D721Med (cell line): ENCODE data around the gene STIM2.

Experiments
- DNase-seq: peaks from one replicate; pipeline ENCODE4 v3.0.0; 2011; ENCODE audit warnings: low spot score; ENCODE audit not compliant: insufficient read length
- FAIRE-seq: peaks from 2 replicates; lab custom pipeline; 2011; peaks lifted over from hg19 to GRCh38; lab: Jason Lieb, UNC
- TF ChIP-seq, protein P1 (sequence below): IDR thresholded peaks from 2 replicates; pipeline ENCODE4 v1.5.1; 2012; ENCODE audit warnings: mild to moderate bottlenecking, control low read depth; ENCODE audit not compliant: insufficient read depth; ENCODE audit errors: missing control alignments

The STIM2 gene

DNA sequence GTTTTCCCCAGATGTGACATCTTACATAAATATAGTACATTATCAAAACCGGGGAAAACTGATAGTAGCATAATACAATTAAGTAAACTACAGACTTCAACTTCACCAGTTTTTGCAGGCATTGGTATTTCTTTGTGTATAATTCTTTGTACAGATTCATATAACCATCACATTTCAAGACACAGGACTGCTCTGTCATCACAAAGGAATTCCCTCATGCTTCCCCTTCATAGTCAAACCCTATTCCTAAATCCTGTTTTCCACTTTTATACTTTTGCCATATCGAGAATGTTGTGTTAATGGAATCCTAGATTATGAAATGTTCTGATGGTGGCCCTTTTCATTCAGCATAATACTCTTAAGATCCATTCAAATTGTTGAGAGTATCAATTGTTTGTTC is 36.0 kb downstream of the STIM2 start:
- FAIRE-seq (no peak), DNase-seq (no peak)
- TF ChIP-seq, protein P1, sequence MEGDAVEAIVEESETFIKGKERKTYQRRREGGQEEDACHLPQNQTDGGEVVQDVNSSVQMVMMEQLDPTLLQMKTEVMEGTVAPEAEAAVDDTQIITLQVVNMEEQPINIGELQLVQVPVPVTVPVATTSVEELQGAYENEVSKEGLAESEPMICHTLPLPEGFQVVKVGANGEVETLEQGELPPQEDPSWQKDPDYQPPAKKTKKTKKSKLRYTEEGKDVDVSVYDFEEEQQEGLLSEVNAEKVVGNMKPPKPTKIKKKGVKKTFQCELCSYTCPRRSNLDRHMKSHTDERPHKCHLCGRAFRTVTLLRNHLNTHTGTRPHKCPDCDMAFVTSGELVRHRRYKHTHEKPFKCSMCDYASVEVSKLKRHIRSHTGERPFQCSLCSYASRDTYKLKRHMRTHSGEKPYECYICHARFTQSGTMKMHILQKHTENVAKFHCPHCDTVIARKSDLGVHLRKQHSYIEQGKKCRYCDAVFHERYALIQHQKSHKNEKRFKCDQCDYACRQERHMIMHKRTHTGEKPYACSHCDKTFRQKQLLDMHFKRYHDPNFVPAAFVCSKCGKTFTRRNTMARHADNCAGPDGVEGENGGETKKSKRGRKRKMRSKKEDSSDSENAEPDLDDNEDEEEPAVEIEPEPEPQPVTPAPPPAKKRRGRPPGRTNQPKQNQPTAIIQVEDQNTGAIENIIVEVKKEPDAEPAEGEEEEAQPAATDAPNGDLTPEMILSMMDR, result no peak

DNA sequence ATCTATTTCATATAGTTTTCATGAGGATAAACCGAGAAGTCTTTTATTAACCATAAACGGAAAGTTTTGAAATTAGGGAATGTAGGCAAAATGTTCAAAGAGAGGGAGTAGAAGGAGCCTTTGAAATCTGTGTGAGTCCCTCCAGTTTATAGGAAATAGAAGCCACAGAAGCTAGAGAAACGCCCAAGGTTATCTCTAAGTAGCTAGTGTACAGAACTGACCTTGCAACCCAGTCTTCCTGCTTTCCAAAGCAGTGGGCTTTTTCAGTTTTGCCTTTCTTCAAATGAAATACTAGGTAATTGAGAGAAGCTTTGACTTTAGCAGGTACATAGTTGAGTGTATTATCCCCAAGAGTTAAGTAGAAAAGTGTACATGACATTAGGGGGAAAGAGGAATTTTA is 39.4 kb downstream of the STIM2 start:
- DNase-seq (no peak), FAIRE-seq (peak; percentile 60)
- TF ChIP-seq, protein P1, result no peak

GRCh38 chr4:26900765-26901164 is 40.1 kb downstream of the STIM2 start:
- DNase-seq (no peak), FAIRE-seq (peak; percentile 56)

DNA sequence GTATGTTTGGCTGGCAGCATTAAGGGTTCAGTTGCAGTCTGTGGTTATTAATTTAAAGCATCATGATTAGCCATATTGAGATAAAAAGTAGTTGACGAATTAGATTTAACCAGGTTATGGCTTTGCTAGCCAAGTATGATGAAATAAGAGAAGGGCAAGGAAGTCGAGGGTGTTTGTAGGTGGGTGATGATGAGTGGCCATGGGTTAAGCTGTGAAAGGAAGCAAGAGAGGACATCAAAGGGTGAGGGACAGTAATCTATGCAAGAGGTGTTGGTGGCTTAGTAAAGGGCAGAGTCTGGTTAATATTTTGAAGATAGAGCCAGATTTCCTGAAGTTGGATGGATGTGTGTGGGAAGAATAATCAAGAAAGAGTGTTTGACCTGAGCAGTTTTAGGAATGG is 44.5 kb downstream of the STIM2 start:
- no peak for DNase-seq
- FAIRE-seq, result no peak
- TF ChIP-seq, protein P1, result no peak

More at GRCh38 chr4:26900765-26901164, 40.1 kb downstream of the STIM2 start:
- TF ChIP-seq, protein P1, result no peak

DNA sequence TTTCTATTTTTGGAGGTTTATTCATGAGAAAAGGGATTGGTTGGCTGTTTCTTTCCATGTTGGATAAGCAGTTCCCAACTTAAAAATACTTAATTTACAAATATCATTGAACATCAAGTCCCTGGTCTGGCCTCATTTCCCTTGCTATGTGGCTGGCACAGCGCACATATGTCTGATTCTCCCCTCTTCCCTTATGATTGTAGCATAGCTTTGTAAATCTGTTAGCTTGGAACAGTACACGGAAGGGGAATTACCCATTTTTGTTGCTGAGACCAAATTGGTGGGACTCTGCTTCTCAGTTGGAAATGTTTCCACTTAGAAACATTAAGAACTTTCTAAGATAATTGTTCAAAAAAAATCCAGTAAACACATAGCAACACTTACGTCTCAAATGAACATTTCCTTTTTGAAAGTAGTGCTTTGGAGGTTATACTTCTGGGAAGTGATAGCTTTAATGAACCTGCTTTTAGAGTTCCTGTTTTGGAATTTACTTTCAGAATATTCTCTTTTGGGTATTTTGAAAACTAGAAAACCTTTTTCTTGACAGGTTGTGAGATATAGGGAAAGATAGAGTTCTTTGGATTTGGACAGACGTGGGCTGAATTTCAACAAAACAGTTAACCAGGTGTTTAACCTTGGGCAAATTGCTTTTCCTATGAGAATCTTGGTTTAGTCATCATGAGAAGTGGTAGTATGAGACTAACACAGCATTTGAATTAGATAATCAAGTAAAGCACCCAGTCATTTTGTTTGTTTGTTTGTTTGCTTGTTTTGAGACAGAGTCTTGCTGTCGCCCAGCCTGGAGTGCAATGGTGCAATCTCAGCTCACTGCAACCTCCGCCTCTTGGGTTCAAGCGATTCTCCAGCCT is 47.3 kb downstream of the STIM2 start:
- FAIRE-seq (no peak), DNase-seq (no peak)
- TF ChIP-seq, protein P1, result no peak

- FAIRE-seq, result no peak
- TF ChIP-seq, protein P1, result no peak
- no peak for DNase-seq
These were observed 48.7 kb downstream of the STIM2 start for GRCh38 chr4:26909369-26909768.

- peak; percentile 21 for FAIRE-seq
- DNase-seq, result no peak
- TF ChIP-seq, protein P1, result no peak
These were observed 50.6 kb downstream of the STIM2 start for GRCh38 chr4:26911254-26911653.
